ENCODE measurements around the gene CAP2.

- TF ChIP-seq CTCF (IDR thresholded peaks at IDR 0.05 in 4 of 5, conservative IDR thresholded peaks at IDR 0.05 in 1 of 5) = no peak
- no peak for TF ChIP-seq POLR2A (IDR thresholded peaks at IDR 0.05)
Observed at GRCh38 chr6:17483391-17484016, 90.1 kb downstream of the CAP2 start.

Measured in gastrocnemius medialis (tissue), 4 donors.